ENCODE results near the gene ROR1.

- TF ChIP-seq CTCF (conservative IDR thresholded peaks at IDR 0.05; ENCODE audit: low read length): no peak
- TF ChIP-seq EZH2phosphoT487 (IDR thresholded peaks at IDR 0.05; ENCODE audit: borderline replicate concordance, low read depth, low read length): no peak
Measured at GRCh38 chr1:64220241-64220640, 446.4 kb downstream of the ROR1 start.

Measured in OCI-LY7 (cell line).